22Rv1 (cell line): ENCODE measurements around the gene PRSS1.

Experiments
- ZFX ChIP-seq: fragments of 450-650 bp; IDR thresholded peaks from 2 replicates; pipeline ENCODE4 v1.6.1; 2017; ENCODE audit warnings: antibody characterized with exemption, borderline replicate concordance
- TF ChIP-seq, protein P1 (sequence below): fragments of 450-650 bp; IDR thresholded peaks from 2 replicates; pipeline ENCODE4 v1.5.1; 2017; ENCODE audit warnings: mild to moderate bottlenecking

DNA sequence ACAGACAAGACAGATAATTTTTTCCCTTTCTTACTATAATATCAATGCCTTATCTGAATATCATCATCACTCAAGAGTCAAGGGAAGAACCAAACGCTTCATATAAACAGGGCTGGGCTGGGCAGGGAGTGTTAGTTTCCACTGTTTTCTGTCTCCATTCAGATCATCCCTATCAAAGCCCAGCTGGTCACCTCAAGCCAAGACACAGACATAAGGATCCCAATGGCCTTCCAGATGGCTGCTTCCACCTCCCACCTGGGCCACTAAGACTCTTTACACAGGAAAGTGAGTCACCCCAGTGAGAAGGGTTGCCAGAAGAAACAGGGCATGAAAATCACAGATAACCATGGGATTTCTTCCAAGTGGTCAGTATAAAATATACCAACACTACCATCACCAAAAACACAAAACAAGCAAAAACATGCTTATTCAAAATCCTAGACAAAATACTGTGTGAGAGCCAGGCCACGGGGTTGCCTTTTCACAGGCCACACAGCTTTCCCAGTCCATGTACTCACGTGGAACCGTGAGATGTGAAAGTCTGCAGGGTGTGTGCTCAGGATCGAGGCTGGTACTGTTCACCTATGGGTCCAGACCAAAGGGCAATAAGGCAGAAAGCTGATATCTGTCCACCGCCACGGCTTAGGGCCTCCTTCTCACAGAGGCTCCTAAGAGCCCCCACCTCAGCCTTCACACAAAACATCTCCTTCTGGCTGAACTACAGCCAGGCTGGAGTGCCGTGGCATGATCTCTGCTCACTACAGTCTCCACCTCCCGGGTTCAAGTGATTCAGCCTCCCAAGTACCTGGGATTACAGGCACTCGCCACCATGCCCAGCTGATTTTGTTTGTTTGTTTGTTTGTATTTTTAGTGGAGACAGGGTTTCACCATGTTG, 5.7 kb downstream of the PRSS1 start:
- TF ChIP-seq, protein P1, sequence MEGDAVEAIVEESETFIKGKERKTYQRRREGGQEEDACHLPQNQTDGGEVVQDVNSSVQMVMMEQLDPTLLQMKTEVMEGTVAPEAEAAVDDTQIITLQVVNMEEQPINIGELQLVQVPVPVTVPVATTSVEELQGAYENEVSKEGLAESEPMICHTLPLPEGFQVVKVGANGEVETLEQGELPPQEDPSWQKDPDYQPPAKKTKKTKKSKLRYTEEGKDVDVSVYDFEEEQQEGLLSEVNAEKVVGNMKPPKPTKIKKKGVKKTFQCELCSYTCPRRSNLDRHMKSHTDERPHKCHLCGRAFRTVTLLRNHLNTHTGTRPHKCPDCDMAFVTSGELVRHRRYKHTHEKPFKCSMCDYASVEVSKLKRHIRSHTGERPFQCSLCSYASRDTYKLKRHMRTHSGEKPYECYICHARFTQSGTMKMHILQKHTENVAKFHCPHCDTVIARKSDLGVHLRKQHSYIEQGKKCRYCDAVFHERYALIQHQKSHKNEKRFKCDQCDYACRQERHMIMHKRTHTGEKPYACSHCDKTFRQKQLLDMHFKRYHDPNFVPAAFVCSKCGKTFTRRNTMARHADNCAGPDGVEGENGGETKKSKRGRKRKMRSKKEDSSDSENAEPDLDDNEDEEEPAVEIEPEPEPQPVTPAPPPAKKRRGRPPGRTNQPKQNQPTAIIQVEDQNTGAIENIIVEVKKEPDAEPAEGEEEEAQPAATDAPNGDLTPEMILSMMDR = no peak
- TF ChIP-seq ZFX = no peak
